ENCODE results near the gene HOXA4. TPM values are rescaled to one million over a fixed set of nuclear protein-coding genes. Genes with fewer than 3 reads are reported as not detected.

Gene HOXA4
- total and polyA plus RNA-seq, 11 donors, result 0.23 to 2.6 (median 0.82) TPM; not detected in 1

DNA sequence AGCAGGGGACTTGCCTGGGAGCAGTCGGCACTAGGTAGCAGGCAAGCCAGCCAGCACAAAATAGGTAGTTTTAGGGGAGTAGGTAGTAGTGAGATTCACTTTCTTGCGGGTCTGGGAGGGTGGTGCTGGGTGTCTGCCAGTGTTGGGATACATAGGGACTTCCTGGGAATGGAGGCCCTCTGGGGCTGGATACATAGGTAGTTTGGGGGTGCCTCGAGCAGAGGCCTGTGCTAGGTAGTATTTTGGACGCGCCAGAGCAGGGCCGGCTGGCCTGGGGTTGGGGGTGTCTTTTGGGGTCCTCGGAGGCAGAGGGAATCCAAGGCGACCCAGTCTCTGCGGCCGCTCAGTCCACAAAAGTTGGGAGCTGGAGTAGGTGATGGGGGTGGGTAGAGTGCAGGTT, 23.8 kb upstream of the HOXA4 start:
- Histone ChIP-seq H3K4me1 (peaks cover 3 to 58% (median 21%) of the 10 kb centered on the region in 12 donors), H3K27ac (no peak overlapping the region), H3K9me3 (no peaks in the 10 kb centered on the region), H3K4me3 (peak overlapping the region in 1 of 12 donors; percentile 15), H3K27me3 (peaks cover 88 to 100% (median 99%) of the 10 kb centered on the region in 9 donors), H3K36me3 (no peaks in the 10 kb centered on the region)
- TF ChIP-seq, protein P1, sequence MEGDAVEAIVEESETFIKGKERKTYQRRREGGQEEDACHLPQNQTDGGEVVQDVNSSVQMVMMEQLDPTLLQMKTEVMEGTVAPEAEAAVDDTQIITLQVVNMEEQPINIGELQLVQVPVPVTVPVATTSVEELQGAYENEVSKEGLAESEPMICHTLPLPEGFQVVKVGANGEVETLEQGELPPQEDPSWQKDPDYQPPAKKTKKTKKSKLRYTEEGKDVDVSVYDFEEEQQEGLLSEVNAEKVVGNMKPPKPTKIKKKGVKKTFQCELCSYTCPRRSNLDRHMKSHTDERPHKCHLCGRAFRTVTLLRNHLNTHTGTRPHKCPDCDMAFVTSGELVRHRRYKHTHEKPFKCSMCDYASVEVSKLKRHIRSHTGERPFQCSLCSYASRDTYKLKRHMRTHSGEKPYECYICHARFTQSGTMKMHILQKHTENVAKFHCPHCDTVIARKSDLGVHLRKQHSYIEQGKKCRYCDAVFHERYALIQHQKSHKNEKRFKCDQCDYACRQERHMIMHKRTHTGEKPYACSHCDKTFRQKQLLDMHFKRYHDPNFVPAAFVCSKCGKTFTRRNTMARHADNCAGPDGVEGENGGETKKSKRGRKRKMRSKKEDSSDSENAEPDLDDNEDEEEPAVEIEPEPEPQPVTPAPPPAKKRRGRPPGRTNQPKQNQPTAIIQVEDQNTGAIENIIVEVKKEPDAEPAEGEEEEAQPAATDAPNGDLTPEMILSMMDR (IDR thresholded peaks at IDR 0.05), result no peak
- TF ChIP-seq POLR2A (IDR thresholded peaks at IDR 0.05), result no peak
- no peak for ATAC-seq
- WGBS, 4 donors, result 14 to 22% (median 21%) methylated on average over 10 of the region's 10 CpGs
- intact Hi-C loops (cut with DNase I), result loop anchor here in 5 of 10 donors (10.0 kb wide), 3 partner anchors 1070 to 1290 kb away; no protein-coding TSS in a partner anchor
- peak in 1 of 5 donors; percentile 48 for DNase-seq

DNA sequence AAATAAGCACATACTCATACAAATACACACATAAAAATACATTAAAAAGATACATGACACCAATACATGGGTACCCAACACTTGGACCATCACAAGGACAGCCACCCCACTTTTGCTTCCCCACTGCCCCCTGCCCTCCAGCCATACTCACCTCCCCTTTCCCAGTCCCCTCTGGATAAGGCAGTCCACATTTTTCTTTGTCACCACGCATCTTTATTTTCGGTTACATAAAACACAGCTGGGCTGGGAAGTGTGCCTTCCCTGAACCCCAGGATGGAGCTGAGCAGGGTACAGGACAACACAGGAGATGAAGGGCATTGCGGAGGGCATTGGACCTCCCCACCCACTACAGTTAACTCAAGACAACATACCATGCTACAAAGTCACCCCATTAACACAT, 23.0 kb upstream of the HOXA4 start:
- DNase-seq (no peak), ATAC-seq (no peak)
- TF ChIP-seq, protein P1 (IDR thresholded peaks at IDR 0.05), result no peak
- TF ChIP-seq POLR2A (IDR thresholded peaks at IDR 0.05), result no peak
- H3K36me3 ChIP-seq, result no peaks in the 10 kb centered on the region
- H3K4me1 ChIP-seq, result peaks cover 3 to 55% (median 21%) of the 10 kb centered on the region in 12 donors
- H3K9me3 ChIP-seq, result no peaks in the 10 kb centered on the region
- H3K27me3 ChIP-seq, result peaks cover 88 to 100% (median 99%) of the 10 kb centered on the region in 9 donors
- no peak overlapping the region for H3K27ac ChIP-seq
- 22 to 31% (median 27%) methylated on average over 3 of the region's 3 CpGs for WGBS, 4 donors
- H3K4me3 ChIP-seq, result no peak overlapping the region
- intact Hi-C loops (cut with DNase I), result loop anchor here in 5 of 10 donors (10.0 kb wide), 3 partner anchors 1069 to 1289 kb away; no protein-coding TSS in a partner anchor

DNA sequence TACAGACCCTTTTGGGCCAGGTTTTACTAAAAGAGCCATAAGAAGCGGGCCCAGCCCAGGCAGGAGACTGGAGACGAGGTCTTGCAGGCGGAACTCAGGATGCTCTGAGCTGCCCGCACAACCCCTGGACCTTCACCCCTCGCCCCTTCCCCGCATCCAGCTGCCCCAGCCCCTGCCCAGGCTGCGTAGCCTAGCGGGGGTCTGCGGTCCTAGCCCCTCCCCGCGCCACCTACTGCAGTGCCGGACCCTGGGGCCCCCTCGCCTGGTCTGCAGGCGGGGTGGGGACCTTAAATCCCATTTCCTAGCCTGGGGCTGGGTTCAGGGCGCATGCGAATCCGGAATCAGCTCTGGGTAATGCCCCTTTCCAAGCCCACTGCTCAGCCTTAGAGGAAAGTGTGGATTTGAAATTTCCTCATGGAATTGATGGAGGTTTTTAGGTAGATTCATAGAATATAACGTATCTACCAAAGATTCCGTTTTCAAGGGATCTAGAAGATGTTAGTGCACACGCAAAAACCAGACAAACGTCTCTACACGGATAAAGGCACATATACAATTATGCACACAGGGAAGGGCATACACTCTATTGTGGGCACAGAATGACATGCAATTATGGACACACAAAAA, 22.4 kb upstream of the HOXA4 start:
- intact Hi-C loops (cut with DNase I), result loop anchor here in 5 of 10 donors (10.0 kb wide), 3 partner anchors 1068 to 1288 kb away; no protein-coding TSS in a partner anchor
- DNase-seq (peak in 2 of 5 donors; percentile 10 to 48), ATAC-seq (no peak)
- WGBS, 4 donors, result 10 to 20% (median 11%) methylated on average over 12 to 22 of the region's 22 CpGs
- H3K4me1 ChIP-seq, result peaks cover 3 to 59% (median 23%) of the 10 kb centered on the region in 12 donors
- H3K4me3 ChIP-seq, result peak overlapping the region in 1 of 12 donors; percentile 9
- no peaks in the 10 kb centered on the region for H3K36me3 ChIP-seq
- no peaks in the 10 kb centered on the region for H3K9me3 ChIP-seq
- peak overlapping the region in 1 of 12 donors; percentile 92 for H3K27ac ChIP-seq
- H3K27me3 ChIP-seq, result peaks cover 87 to 100% (median 99%) of the 10 kb centered on the region in 9 donors
- TF ChIP-seq, protein P1 (IDR thresholded peaks at IDR 0.05), result no peak
